LNCaP clone FGC (cell line): ENCODE results near the gene USP16.
A peak's percentile ranks its signal among the peaks of the same experiment; 100 is the strongest.

Experiments
- DNase-seq: peaks from one replicate; pipeline ENCODE4 v3.0.0-alpha.2; 2011; ENCODE audit warnings: low read depth
- H3K4me3 ChIP-seq: 2 replicates; pipeline ENCODE4 v1.5.1; 2011; ENCODE audit warnings: mild to moderate bottlenecking, low read depth, low read length, control low read depth
- CTCF ChIP-seq: IDR thresholded peaks from 2 replicates; pipeline ENCODE4 v1.5.1; 2012; ENCODE audit warnings: mild to moderate bottlenecking; ENCODE audit not compliant: control insufficient read depth, insufficient read depth; ENCODE audit errors: extremely low read depth

USP16 gene

DNA sequence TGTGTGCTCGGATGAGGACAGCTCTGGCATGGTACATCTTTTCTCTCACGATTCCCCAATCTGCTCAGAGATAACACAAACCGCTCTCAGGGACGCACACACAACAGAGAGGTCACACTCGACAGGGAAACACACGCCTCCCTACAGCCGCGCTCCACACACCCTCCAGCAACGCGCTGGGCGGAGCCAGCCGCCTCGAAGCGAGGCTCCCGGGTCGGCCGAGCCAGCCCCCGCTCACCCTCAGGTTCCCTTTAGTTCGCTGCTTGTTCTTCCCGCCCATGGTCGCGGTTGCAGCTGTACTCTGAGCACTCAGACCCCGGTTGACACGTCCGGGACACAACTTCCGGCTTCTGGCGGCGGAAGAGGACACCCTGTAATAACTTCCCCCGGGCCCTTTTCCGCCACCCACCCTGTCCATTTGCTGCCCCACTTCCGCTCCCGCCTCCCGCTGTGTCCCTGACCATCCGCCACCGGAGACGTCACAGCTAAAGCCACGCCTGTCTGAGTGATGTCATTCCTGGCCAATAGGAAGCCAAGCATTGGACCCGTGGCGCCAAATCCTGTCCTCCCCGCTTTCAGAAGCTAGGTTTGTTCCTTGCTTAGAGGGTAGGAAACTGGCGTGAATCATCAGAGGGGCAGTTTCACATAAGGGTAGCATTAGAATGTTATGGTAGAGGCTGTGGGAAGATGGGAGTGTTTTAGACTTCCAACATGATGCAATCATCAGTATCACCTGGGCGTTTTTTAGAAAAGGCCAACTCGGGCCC is 31.8 kb upstream of the USP16 start, which contains the start of gene LTN1:
TSS of gene LTN1 (minus strand) at position 352 of the 767 bp plus-strand sequence. CDS start at position 280, 72 bp downstream.
- H3K4me3 ChIP-seq: peak within 1 kb of the TSS; percentile 88
- TF ChIP-seq CTCF: no peak
- peak; percentile 98 for DNase-seq

DNA sequence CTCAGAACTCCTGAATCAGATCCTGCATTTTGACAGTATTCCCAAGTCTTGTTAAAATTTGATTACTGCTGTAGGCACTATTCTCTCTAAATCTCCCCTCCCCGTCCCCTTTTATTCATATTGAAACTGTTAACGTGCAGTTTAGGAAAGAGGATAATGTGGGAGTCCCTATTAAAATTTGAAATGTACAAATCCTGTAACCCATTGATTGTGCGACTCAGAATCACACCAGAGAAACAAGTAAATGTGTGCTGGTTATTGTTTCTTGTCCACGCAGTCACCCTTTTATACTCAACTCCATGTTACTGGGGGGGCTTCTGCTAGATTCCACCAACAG is 31.2 kb upstream of the USP16 start:
- no peak for TF ChIP-seq CTCF
- DNase-seq: no peak
- peak overlapping the region; percentile 88 for H3K4me3 ChIP-seq

DNA sequence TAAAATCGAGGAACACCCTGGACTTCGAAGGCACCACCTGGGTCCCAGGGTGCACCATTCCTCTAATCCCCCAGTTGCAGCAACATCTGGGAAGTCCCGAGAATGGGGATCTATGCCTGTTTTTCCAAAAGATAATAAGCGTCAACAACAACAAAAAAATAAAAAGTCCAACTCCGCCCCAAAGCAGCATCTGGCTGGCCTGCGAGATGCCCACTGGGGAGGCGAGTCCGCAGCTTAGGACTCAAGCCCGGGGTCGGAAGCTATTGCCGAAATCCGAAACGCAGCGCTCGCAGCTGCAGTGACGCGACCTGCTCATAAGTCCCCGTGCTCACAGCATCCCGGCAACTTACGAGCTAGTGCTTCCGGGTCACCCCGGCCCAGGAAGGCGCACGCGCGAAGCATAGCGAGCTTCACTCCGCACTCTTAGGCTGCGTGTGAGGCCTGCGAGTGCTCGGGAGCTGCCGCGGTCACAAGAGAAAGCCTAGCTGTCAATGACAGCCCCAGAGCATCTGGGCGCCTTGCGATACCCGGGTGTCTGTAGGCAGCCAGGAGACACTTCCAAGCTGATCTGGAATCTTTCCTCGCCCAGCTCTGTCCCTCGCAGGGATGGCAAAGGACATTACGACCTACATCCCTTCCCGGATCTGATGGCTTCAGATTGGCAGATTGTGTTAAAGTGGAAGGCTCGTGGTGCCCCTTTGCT is 21.9 kb upstream of the USP16 start:
- DNase-seq: peak; percentile 94
- no peak for TF ChIP-seq CTCF

DNA sequence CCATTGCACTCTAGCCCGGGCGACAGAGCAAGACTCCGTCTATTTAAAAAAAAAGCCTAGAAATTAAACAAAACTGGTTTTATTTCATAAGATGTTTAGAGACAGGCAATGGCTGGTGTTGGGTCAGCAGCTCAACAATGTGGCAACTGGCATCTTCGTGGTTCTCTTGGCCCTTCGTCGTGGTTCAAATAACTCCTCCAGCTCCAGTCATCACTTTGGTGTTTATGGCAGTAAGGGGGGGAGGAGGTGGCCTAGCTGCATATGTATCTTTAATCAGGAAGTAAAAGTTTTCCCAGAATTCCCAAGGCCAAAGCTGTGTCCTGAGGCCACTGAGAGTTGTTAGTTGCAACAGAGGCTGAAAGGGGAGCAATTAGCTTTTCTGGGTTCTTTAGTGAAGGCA is 18.8 kb upstream of the USP16 start:
- no peak overlapping the region for H3K4me3 ChIP-seq
- TF ChIP-seq CTCF: no peak
- DNase-seq: no peak

More for the DNA sequence above, 21.9 kb upstream of the USP16 start:
- H3K4me3 ChIP-seq: peak overlapping the region; percentile 58

- no peak for DNase-seq
- H3K4me3 ChIP-seq: no peak overlapping the region
- TF ChIP-seq CTCF: no peak
Measured at GRCh38 chr21:29007135-29007534, 17.3 kb upstream of the USP16 start.

DNA sequence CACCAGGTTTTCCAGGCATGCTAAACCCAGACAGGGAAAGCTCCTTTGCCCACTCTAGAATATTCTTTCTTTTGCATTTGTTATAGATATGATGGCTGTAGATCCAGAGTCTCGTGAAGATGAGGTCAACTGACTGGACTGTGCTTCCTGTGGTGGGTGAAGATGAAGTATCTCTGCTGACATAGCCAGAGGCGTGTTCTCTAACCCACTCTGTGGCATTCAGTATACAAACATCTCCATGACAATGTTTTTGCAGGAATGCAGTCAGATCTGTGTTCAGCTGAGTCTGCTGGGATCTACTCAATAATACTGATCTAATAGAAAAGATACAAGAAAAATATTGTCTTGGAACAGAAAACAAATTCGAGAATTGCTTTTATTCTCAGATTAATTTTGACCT is 16.7 kb upstream of the USP16 start:
- no peak for DNase-seq
- no peak overlapping the region for H3K4me3 ChIP-seq
- no peak for TF ChIP-seq CTCF
